GM10266 (cell line): ENCODE results near the gene CADPS2.

Experiments
- DNase-seq: peaks from one replicate; pipeline ENCODE4 v3.0.0; 2012; ENCODE audit errors: extremely low spot score
- CTCF ChIP-seq: IDR thresholded peaks from 2 replicates; pipeline ENCODE4 v1.5.1; 2012; ENCODE audit warnings: mild to moderate bottlenecking, low read depth; ENCODE audit not compliant: control insufficient read depth, insufficient read depth; ENCODE audit errors: missing control alignments

CADPS2 gene

GRCh38 chr7:122896509-122896908 lies 10.2 kb upstream of the CADPS2 start:
- no peak for DNase-seq
- TF ChIP-seq CTCF = no peak

- no peak for TF ChIP-seq CTCF
- no peak for DNase-seq
Measured at GRCh38 chr7:122893486-122893885, 7.2 kb upstream of the CADPS2 start.

- DNase-seq = no peak
- TF ChIP-seq CTCF = no peak
Measured at GRCh38 chr7:122889116-122889515, 2.9 kb upstream of the CADPS2 start.

- DNase-seq = no peak
- no peak for TF ChIP-seq CTCF
Measured at GRCh38 chr7:122887848-122888247, 1.6 kb upstream of the CADPS2 start.

- peak; percentile 34 for DNase-seq
- TF ChIP-seq CTCF = no peak
Measured at GRCh38 chr7:122887198-122887597, 938 bp upstream of the CADPS2 start.

GRCh38 chr7:122885583-122886356 lies 490 bp downstream of the CADPS2 start:
- TF ChIP-seq CTCF = no peak
- DNase-seq = peak; percentile 38

- no peak for TF ChIP-seq CTCF
Measured at GRCh38 chr7:122884186-122884585, 2.1 kb downstream of the CADPS2 start.

More at GRCh38 chr7:122884186-122884585, 2.1 kb downstream of the CADPS2 start:
- DNase-seq = no peak
